HFF-Myc (cell line): ENCODE results near the gene C6orf47.
A peak's percentile ranks its signal among the peaks of the same experiment; 100 is the strongest.

Source experiments
- DNase-seq: peaks from one replicate; pipeline ENCODE4 v3.0.0-alpha.2; 2011; ENCODE audit warnings: low read depth; ENCODE audit errors: extremely low read depth
- H3K4me3 ChIP-seq: replicated peaks from 2 replicates; pipeline ENCODE4 v1.5.1; 2011; ENCODE audit warnings: low read depth, mild to moderate bottlenecking, control low read depth, low read length
- TF ChIP-seq, protein P1 (sequence below): IDR thresholded peaks from 2 replicates; pipeline ENCODE4 v1.5.1; 2012; ENCODE audit warnings: mild to moderate bottlenecking, low read depth, low read length, control low read depth; ENCODE audit errors: missing control alignments

C6orf47 gene

DNA sequence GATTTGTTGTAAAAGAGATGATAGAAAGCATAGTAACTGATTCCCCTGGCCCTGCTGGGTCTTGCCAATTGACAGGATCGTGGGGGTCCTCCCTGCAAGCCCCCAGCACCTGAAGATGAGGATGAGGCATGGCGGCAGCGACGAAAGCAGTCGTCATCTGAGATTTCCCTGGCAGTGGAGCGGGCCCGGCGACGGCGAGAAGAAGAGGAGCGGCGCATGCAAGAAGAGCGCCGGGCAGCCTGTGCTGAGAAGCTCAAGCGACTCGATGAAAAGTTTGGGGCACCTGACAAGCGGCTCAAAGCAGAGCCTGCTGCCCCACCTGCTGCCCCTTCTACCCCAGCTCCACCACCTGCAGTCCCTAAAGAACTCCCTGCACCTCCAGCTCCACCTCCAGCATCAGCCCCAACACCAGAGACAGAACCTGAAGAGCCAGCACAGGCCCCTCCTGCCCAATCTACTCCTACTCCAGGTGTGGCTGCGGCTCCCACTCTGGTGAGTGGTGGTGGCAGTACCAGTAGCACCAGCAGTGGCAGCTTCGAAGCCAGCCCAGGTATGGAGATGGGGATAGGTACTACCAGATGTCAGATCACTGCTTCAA, 32.8 kb downstream of the C6orf47 start:
- H3K4me3 ChIP-seq = no peak overlapping the region
- TF ChIP-seq, protein P1, sequence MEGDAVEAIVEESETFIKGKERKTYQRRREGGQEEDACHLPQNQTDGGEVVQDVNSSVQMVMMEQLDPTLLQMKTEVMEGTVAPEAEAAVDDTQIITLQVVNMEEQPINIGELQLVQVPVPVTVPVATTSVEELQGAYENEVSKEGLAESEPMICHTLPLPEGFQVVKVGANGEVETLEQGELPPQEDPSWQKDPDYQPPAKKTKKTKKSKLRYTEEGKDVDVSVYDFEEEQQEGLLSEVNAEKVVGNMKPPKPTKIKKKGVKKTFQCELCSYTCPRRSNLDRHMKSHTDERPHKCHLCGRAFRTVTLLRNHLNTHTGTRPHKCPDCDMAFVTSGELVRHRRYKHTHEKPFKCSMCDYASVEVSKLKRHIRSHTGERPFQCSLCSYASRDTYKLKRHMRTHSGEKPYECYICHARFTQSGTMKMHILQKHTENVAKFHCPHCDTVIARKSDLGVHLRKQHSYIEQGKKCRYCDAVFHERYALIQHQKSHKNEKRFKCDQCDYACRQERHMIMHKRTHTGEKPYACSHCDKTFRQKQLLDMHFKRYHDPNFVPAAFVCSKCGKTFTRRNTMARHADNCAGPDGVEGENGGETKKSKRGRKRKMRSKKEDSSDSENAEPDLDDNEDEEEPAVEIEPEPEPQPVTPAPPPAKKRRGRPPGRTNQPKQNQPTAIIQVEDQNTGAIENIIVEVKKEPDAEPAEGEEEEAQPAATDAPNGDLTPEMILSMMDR = no peak
- DNase-seq = no peak

DNA sequence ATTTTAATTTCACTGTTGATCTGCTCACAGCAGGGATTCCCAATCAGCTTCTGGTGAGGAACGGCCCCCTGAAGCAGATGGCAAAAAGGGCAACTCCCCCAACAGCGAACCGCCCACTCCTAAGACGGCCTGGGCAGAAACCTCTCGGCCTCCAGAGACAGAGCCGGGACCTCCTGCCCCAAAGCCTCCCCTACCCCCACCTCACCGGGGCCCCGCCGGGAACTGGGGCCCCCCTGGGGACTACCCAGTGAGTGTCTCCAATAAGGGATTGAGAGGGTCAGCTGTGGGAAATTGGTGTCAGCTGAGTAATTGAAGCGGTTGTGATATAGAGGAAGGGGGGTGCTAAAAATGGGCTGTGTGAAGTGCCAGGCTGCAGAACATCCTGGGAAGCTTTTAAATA, 33.6 kb downstream of the C6orf47 start:
- DNase-seq = no peak
- TF ChIP-seq, protein P1 = no peak
- no peak overlapping the region for H3K4me3 ChIP-seq

DNA sequence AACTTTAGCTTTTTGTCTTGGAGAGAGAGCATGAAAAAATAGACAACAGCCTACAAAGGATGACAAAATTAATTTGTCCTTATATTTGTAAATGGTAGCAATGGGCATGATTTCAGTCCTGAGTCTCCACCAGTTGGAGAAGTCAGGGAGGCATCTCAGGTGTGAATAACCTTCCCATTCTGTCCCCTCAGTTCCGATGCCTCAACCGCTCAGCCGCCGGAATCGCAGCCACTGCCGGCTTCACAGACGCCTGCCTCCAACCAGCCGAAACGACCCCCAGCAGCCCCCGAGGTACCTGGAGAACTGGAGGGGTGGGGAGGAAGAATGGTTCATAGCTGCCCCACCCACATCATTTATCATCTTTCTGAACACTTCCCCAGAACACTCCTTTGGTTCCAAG, 36.5 kb downstream of the C6orf47 start:
- DNase-seq = no peak
- TF ChIP-seq, protein P1 = no peak
- no peak overlapping the region for H3K4me3 ChIP-seq

DNA sequence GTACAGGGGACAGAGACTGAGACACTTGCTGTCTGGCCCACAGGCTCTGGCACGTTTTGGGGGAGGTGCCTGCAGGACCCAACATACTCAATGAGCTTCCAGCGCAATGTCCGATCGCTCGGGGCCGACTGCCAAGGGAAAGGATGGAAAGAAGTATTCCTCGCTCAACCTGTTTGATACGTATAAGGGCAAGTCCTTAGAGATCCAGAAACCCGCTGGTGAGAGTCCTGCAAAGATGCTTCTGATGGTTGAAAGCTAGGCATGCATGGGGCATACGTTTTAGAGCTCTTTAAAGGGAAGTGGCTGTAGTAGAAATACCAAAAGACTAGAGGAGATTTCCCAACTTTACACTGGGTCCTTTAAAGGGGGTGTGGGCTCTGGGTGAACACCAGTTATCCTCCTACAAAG, 37.9 kb downstream of the C6orf47 start:
- DNase-seq = no peak
- peak overlapping the region; percentile 54 for H3K4me3 ChIP-seq

DNA sequence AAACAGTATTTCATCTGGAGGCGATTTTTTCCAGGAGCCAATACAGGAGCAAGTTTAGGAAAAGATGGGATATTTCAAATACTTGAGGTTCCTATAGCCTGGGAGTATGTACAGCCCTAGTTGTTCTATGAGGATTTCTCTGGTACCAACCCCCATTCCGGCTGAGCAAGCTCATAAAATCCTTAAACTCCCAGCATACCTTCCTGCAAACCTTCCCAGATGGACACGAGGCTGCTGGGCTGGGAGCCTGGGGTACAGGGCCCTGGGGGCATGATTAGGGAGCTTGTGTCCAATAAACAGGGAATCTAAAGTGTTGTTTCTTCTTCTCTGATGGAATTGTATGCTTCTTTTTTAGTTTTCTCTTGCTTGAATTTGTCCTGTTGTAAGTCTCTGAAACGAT, 38.6 kb downstream of the C6orf47 start:
- no peak for DNase-seq

More for the DNA sequence above, 37.9 kb downstream of the C6orf47 start:
- TF ChIP-seq, protein P1 = no peak

DNA sequence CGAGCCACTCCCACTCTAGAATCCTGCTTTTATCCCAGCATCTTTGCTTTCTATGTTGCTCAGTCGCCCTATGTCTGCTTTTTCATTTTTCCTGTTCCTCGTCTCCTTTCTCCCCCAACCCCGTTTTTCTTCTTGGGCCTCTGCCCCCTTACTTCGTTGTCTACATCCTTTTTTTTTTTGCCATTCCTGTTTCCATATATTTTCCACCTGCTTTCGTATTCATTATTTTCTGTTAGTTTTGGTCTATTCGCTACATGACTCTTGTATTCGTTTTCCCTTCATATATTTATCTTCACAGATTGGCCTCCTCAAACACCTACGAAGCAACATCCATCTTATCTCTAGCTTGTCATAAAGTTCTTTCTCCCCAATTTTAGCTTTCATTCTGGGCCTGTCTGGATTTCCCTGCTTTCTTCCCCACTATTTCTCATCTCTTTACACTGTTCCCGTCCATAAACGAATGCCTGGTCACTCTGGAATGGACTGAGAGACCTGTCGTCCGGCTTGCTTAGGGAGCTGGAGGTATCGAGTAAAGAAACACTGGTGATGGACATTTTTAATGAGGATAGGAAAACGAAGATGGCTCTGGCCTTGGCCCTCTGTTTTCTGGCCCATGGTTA, 39.1 kb downstream of the C6orf47 start:
- DNase-seq = no peak
- TF ChIP-seq, protein P1 = no peak
- H3K4me3 ChIP-seq = peak overlapping the region; percentile 54

More for the DNA sequence above, 38.6 kb downstream of the C6orf47 start:
- TF ChIP-seq, protein P1 = no peak
- H3K4me3 ChIP-seq = peak overlapping the region; percentile 54
